Adrenal gland (tissue), 5 donors: ENCODE results near the gene IL25.

Experiments used
- POLR2A ChIP-seq, 2 donors: fragments of 450-650 bp; IDR thresholded peaks; one replicate each; pipeline ENCODE4 v1.6.1; 2017; ENCODE audit warnings: antibody characterized with exemption in 2 of 2, mild to moderate bottlenecking in 2 of 2, moderate library complexity in 1 of 2
- TF ChIP-seq, protein P1 (sequence below), 6 experiments: fragments of 450-650 bp in 4 of 6; fragments of 200-600 bp in 2 of 6; sonication (generic) in 1 of 6; IDR thresholded peaks; 1 replicate in 5 of 6; 2 replicates in 1 of 6; pipeline versions ENCODE4 v1.5.1 to v1.8.0; 2016 to 2021; ENCODE audit warnings: antibody characterized with exemption in 6 of 6, mild to moderate bottlenecking in 2 of 6, moderate library complexity in 1 of 6
- donor health status: DM: no; HTN: no; CAD: no.

- TF ChIP-seq POLR2A (IDR thresholded peaks at IDR 0.05): no peak
- TF ChIP-seq, protein P1, sequence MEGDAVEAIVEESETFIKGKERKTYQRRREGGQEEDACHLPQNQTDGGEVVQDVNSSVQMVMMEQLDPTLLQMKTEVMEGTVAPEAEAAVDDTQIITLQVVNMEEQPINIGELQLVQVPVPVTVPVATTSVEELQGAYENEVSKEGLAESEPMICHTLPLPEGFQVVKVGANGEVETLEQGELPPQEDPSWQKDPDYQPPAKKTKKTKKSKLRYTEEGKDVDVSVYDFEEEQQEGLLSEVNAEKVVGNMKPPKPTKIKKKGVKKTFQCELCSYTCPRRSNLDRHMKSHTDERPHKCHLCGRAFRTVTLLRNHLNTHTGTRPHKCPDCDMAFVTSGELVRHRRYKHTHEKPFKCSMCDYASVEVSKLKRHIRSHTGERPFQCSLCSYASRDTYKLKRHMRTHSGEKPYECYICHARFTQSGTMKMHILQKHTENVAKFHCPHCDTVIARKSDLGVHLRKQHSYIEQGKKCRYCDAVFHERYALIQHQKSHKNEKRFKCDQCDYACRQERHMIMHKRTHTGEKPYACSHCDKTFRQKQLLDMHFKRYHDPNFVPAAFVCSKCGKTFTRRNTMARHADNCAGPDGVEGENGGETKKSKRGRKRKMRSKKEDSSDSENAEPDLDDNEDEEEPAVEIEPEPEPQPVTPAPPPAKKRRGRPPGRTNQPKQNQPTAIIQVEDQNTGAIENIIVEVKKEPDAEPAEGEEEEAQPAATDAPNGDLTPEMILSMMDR (IDR thresholded peaks at IDR 0.05): no peak
Measured at GRCh38 chr14:23366426-23366921, 6.1 kb upstream of the IL25 start.
